ENCODE data around the gene ATP6V0B.

GRCh38 chr1:43977376-43978263 is 2.9 kb downstream of the ATP6V0B start:
- no peak for TF ChIP-seq POLR2A (IDR thresholded peaks at IDR 0.05)
- no peak for TF ChIP-seq CTCF (IDR thresholded peaks at IDR 0.05)
